HEK293T (cell line): Measurements from ENCODE around the gene PRPS1L1.

Source experiments
- BHLHE40 ChIP-seq: fragments of 450-650 bp; IDR thresholded peaks from 2 replicates; pipeline ENCODE4 v1.6.1; 2016; ENCODE audit warnings: mild to moderate bottlenecking, moderate library complexity, borderline replicate concordance
- FOXK2 ChIP-seq: fragments of 450-650 bp; IDR thresholded peaks from 2 replicates; pipeline ENCODE4 v1.6.1; 2016; ENCODE audit warnings: mild to moderate bottlenecking
- FOXM1 ChIP-seq: fragments of 450-650 bp; IDR thresholded peaks from 2 replicates; pipeline ENCODE4 v1.6.1; 2017; ENCODE audit warnings: mild to moderate bottlenecking, borderline replicate concordance
- HDGF ChIP-seq: fragments of 450-650 bp; IDR thresholded peaks from 2 replicates; pipeline ENCODE4 v1.6.1; 2017; ENCODE audit warnings: antibody characterized with exemption, borderline replicate concordance
- SP1 ChIP-seq: fragments of 450-650 bp; IDR thresholded peaks from 2 replicates; pipeline ENCODE4 v1.6.1; 2017
- TARDBP ChIP-seq: fragments of 450-650 bp; IDR thresholded peaks from 2 replicates; pipeline ENCODE4 v1.6.1; 2016

DNA sequence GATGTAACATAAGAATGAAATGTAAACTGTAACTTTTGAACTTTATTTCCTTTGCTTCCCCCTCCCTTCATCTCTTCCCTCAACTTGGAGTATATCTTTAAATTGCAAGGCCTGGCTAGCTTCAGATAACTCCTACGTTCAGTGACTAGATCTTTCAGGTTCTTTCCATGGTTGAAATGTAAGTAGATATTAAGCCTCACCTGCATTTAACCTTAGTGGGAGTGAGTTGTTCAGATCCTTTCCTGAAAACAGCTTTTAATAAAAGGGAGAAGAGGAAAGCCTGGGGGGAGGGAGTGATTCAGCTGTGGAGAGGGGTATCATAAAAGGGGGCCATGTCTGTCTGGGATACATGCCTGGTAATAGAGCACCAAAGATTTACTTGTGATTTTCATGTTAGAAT is 19.0 kb upstream of the PRPS1L1 start:
- TF ChIP-seq HDGF (no peak), FOXM1 (no peak), TARDBP (no peak), BHLHE40 (no peak), SP1 (no peak), FOXK2 (no peak)
